Ishikawa (cell line): ENCODE measurements around the gene TBC1D22A.

ENCODE experiments used
- EP300 ChIP-seq: IDR thresholded peaks from 2 replicates; pipeline ENCODE4 v1.6.1; 2012; ENCODE audit warnings: borderline replicate concordance
- TAF1 ChIP-seq: IDR thresholded peaks from 2 replicates; pipeline ENCODE4 v1.6.1; 2012; ENCODE audit warnings: low read depth, mild to moderate bottlenecking
- TEAD4 ChIP-seq: IDR thresholded peaks from 2 replicates; pipeline ENCODE4 v1.6.1; 2012

- TF ChIP-seq TEAD4 = no peak; the same call in 1 of the 2 replicates
- TF ChIP-seq EP300 = no peak
- no peak for TF ChIP-seq TAF1
These were observed 66.9 kb downstream of the TBC1D22A start for GRCh38 chr22:46829117-46829891.
